ACHN (cell line): Measurements from ENCODE around the gene DLST.

ENCODE experiments used
- DNase-seq: peaks from one replicate; pipeline ENCODE4 v3.0.0-alpha.2; 2015
- in situ Hi-C: cut with HindIII; loops from 2 replicates; pipeline ENCODE4 v1.10.0; 2017; ENCODE audit warnings: low sequenced_read_pairs, low pct_ligation_motif_present, low pct_unique_long_range_greater_than_20kb

The DLST gene

DNA sequence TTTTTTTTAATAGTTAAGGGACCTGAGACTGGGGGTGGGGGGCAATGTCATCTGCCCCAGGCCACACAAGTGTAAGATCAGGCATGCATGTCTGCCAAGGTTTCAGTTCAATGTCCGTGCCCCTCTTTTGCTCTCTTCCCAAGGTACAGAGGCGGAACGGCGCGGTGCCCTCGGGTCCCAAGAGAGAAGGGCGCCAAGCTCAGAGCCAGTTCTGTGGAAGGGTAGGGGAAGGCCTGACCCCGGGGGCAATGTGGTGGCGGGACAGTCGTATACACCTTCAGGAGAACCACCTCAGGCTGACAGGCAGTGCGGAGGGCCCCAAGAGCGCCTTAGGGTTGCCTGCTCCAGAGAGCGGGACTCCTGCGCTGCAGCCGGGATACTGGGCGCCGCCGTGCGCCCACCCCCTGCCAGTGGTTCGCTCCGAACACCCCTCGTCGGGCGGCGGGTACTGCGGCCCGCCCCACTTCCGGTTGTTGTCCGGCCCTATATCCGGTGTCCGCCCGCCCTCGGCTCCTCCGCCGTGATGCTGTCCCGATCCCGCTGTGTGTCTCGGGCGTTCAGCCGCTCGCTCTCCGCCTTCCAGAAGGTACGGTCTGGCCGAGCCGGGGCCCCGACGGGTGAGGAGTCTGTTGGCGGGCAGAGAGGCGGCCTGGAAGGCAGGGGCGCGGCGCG lies at the start of gene DLST:
DLST (plus strand) TSS at position 486 of the 672 bp plus-strand sequence; CDS start at position 524, 38 bp downstream.
- peak; percentile 80 for DNase-seq
- in situ Hi-C loops = no loop called here

DNA sequence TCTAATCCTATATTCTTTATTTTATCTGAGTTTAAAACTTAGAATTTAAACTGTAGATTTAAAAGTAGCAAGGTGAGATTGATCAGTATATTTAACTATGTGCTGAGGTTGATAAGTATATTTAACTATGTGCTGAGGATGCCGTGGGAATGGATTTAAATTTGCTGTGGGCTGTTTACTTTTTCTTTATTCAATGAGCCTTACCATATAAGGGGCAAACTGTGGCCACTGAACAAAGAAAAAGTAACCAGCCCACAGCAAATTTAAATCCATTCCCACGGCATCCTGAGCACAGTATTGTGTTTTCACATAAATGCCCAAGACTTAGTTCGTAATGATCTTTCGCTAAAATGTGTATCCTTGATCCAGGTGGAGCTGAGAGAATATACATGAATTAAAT lies 48.9 kb upstream of the DLST start:
- in situ Hi-C loops = no loop called here
- DNase-seq = no peak

DNA sequence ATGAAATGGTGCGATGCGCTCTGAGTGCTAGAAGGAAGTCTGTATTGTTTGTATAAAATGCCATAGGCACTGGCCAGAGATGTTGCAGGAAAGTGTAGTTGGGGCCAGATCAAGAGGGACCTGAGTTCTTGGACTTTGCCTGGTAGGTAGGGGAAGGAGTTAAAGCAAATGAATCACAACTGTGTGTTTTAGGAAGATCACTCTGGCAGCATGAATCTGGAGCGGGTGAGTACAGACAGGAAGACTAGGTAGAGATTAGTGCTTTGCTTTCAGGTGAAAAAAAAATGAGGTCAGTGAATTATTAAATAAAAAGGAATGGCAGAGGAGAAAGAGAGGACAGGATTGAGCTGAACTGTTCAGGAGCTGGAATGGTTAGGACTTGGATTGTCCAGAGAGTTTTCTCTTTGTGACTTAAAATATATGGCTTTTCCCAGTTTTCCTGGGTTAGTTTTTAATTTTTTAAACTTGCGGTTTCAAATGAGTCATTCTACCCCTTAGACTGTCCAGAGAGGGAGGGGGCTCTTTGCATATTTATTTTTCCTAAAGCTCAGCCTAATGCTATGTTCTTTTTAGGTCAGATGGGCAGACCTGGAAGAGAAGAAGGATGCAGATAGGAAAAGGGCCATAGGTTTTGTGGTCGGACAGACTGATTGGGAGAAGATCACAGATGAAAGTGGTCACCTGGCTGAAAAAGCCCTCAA lies 46.9 kb upstream of the DLST start:
- peak; percentile 39 for DNase-seq
- in situ Hi-C loops = no loop called here

DNA sequence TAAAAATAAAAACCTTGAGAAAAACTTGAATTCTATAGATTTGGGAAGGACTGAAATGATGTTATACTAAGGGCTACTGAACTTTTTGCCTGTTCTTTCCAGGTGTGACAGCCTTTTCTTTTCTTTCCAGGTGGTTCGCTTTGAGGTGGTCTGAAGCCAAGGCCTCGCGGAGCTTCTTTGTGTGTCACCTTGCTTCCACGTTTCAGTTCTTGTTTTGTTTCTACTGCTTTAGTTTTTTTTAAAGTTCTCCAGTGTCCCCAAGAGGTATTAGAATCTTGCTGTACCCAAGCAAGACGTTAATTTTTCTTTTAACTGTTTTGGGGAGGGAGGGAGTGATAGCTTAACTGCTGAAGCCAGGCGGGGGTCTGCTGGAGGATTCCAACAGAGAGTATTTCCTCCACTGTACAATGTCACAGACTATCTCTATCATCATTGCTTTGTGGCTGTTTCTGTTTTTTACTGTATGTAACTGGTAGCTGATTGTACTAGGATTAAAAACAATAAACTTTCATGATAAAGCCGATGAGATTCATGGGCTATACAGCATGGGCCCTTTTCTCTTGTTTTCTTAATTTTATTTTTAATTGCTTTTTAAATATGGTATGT lies 46.0 kb upstream of the DLST start:
- no peak for DNase-seq
- in situ Hi-C loops = no loop called here

DNA sequence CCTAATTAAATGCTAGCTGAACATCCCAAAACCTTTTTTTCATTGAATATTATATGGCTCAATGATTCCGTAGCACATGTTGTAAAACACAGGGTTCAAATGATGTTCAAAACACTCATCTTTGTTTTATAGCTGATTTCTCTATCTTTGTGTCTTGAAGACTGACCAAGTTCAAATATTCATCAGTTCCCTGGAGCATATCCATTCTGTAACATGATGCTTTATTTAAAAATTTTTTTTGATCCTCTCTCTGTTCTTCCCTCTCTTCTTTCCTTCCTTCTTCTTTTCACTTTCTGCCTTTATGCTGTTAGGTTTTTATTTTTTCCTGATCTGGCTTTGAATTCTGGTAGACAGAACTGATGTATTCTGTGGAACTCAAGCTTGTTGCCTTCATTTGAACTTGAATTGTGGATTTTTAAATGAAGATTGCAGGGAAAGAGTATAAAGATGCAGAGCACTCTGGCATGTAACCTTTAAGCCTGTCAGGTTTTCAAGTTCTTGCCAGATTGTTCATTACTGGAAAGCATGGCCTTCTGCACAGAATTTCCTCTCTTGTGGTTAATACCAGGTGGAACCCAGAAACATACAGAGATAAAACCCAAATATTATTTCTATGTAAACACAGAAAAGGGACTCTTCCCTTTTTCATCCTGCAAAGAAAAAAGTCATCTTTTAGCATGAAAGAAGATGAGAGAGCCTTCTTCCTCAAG lies 45.3 kb upstream of the DLST start:
- DNase-seq = no peak
- in situ Hi-C loops = no loop called here

DNA sequence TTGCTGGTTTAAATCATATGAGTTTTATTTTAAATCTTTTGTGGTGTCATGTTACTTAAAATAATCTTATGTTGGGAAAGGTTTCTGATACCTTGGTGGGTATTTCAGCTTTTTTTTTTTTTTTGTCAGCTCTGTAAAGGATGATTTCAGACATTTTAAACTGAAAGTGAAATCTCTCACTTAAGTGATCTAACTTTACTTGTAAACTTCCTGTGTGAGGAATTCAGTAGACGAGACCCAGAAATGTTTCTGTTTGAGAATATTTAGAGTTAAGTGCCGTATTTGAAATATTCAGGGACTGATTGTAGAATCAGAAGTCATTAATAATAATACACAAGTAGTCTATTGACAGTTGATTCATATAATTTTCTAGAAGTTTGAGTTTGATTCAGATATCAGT lies 43.5 kb upstream of the DLST start:
- DNase-seq = peak; percentile 25
- in situ Hi-C loops = no loop called here

DNA sequence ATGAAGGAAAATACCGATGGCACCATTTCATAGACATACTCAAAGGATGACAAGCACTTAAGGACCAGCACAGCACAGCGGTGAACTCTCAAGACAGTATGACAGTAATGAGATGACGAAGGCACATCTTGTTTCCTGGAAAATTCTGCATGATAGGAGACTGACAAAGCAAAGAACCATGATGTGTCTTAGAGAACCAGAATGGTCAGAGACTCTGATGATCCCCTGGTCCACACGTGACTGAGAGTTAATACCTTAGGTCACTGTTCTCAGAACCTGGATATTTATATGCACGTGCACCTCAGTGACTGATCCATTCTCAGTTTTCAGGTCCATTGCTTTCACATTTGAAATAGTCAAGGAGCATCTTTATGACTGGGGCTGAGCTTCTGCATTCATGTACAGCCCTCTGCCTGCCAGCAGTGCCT lies 41.1 kb upstream of the DLST start:
- in situ Hi-C loops = no loop called here
- no peak for DNase-seq

DNA sequence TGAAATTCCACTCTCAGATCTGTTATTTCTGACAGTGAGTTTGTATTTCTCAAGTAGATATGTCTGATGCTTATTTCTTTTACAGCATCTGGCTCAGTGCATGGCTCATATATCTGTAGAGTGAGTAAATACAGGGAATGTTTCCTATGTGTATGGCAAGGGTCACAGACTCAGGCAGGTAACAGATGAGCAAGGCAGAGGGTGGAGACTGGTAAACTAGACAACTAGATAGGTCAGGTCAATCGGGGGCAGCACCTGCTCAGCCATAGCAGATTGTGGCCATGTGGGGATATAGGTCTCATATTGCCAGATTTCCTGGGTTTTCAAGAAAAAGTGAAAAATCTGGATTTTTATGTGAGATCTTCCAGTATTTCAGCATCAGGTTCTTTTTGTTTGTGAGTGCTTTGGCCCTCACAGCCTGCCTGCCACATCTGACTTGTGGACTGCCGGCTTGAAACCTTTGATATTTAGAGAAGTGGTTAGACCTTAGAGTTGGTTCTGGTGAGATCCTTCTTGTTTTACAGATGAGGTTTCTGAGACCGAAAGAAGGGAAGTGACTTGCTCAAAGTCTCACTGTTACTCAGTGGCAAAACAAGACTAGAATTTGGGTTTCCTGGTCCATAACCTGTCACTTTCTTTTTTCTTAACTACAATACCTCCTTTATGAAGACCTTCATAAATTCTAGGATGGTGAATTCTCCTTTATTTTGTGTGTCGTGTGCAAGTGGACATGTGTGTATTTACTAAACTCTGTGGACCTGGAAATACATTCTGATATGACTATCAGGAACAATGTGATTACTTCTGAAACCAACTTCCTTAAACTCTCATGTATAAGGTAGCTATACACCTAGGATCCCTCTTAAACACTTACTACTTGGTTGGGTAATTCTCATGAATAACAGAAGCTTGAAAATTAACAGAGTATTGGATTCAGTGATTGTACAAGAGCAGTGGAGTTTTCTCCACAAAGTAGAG lies 40.2 kb upstream of the DLST start:
- in situ Hi-C loops = no loop called here
- DNase-seq = no peak

DNA sequence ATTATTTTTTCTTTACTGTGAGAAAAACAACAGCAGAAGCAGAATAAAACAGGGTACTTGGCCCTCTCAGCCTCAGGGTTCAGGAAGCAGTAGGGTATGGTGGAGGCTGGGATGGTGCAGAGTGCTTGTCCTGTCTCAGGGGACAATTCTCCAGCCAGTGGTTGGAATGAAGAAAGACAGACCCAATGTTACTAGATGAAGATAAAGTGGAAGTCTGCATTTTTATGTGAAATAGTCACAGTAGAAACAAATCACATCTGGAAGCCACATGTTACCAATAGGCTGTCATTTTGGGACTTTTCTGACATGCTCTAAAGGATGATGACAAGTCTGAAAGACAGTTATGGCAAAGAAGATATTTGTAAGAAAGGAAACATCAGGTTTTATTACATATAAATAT lies 38.1 kb upstream of the DLST start:
- in situ Hi-C loops = no loop called here
- no peak for DNase-seq

DNA sequence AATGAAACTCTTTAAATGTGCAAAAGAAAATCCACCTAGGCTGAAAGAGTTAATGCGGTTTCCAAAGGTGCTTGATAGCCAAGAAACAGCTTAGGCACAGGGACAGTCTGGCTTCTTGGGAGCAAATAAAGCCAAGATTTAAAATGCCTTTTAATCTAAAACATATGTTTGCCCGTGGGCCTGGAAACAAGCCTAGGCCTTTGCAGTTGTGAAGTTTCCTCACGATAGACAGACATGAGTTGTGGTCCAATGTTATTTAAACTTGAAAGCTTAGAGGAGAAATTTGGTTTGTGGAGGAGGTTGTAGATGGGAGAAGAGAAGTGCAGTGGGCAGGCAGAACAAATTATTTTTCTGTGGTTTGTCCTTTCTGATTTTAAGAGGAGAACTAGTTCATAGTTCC lies 35.5 kb upstream of the DLST start:
- in situ Hi-C loops = no loop called here
- DNase-seq = no peak

DNA sequence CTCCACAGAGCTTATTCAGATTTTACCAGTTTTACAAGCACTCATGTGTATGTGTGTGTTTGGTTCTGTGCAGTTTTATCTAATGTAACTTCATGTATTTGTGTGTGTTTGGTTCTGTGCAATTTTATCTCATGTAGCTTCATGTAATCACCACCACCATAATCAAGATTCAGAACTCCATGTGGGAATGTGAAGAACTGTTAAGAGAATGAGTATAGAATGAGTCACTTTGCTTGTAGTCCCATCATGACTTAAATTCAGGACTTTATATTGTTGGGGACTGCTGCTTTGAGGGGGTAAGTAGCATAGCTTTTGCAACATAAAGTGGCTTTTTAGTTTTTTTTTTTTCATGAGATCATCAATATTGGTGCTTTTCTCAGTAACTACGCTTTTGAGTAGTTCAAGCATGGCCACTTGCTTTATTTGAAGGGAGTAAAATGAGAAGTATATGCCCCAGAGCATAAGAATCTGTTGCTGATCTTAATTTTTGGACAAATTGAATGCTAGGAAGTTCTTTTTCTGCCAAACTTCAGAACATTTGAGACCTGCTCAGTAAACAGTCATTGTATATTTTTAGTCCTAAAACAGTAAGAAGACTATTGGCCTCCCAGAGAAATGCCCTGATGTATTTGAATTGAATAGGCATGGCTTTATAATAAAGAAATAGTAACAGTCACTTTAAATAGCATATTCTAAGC lies 34.6 kb upstream of the DLST start:
- DNase-seq = peak; percentile 9
- in situ Hi-C loops = no loop called here

DNA sequence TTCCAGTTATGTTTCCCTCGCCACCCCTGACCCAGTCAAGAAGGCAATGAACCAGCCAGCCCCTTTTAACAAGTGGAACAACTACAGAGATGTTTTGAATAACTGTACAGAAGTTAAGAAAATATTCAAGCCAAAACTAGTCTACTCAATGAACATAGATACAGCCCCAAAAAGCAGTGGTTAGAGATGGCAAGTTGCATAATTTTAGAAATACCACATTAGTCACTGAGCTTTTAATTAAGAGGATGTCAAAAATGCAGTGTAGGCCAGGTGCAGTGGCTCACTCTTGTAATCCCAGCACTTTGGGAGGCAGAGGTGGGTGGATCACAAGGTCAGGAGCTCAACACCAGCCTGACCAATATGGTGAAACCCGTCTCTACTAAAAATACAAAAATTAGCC lies 32.9 kb upstream of the DLST start:
- in situ Hi-C loops = no loop called here
- no peak for DNase-seq

DNA sequence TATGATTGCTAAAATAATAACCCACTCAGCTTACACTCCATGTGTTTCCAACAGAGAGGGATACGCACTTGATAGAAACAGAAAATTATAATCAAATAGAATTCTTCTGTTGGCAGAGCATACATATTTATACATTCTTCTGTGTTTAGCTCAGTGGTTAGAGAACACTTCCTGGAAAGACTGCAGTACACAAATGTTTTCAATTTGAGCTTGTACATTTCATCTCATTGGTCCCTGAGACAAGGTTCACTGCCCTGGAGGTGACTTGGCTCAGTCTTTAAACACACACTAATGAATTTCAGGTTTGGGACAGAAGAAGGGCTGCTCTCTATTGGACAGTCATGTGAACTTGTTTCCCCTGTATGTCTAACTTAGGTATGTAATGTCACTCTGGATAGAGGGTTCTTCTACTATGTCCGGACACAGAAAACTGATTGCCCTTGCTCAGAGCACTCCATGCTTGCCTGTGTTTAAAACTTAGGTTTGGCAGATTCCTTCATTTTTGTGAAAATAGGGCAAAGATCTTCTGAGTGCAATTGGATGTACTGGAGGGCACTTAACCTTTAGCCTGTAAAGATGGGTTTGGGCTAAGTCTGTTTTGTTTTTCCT lies 28.7 kb upstream of the DLST start:
- in situ Hi-C loops = no loop called here
- no peak for DNase-seq

DNA sequence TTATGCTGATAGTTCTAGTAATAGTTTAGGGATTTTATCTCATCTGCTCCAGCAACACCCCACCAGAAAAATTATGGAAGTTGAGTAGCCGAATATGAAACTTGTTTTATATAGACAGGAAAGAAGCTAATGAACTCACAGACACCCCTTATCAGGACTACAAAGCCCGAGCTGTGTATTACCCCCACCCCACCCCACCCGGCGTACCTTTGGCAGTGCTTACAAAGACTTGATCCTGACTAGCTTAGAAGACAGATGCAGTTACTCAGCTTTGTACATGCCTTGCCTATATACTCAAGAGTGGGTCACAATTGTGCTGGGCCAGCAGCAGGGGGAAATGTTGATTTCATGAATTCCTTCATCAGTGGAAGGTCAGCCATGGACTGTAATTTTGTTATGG lies 28.1 kb upstream of the DLST start:
- in situ Hi-C loops = no loop called here
- DNase-seq = no peak

DNA sequence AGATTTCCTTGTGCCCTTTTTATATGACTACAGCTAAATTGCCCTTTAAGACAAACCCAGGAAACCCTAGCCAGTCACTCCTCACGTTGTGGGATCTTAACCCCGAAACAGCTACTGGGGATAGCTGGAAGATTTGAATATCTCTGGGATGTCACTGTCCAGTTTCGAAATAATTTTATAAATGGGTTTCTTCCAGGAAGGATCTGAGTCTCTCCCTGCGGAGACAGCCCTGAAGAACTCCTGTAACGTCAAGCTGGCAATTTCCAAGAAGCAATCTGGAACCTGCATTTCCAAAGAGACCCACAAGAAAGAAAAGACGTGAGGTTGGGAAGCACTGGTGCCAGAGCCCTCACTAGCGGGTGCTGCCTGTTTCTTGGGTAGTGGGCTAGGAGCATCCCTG lies 26.7 kb upstream of the DLST start:
- DNase-seq = no peak
- in situ Hi-C loops = no loop called here

DNA sequence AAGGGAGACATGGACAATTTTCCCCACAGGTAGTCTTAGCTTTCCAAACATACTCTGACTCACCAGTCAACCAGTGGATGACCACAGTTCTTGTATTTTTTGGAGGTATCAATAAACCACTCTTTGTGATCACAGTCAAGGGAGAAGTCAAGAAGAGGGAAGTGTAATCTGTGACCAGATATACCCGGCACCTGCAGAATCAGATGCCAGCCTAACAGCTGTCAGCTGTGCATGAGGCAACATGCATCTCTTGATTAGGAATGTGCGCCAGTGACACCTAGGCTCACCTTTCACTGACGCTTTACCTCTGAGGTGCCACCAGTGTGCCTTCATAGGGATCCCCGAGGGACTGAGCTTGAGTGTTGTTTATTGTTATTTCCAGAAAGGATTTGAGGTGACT lies 25.8 kb upstream of the DLST start:
- no peak for DNase-seq
- in situ Hi-C loops = no loop called here

DNA sequence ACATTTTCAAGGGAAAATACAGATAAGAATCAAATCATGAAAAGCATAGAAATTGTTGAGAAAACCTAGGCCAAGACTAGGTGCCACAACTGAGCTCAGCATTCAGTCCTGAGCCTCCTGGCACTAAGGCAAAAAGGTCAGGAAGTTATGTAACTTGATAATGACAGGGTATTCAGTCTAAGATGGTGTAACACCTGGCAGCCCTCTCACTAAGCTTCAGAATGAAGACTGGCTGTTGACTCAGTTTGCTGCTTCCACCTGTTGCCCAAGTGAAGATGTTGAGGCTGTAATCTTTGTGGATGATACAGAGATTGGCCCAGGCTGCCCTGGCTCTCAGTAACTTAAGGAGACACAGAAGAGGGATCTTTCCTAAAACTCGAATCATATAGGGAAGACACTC lies 25.4 kb upstream of the DLST start:
- DNase-seq = no peak
- in situ Hi-C loops = no loop called here
